Cardiac fibroblast (primary cell): ENCODE measurements around the gene GGTLC2.
"Not testable (repeated sequence)": the region's sequence is repeated elsewhere in the genome, so short reads cannot be mapped to it uniquely, and the experiment has no call there.

Source experiments
- DNase-seq, 2 donors: peaks; one replicate each; pipeline versions ENCODE4 v3.0.0 to v3.0.0-alpha.2; 2010; ENCODE audit warnings: low read depth in 2 of 2
- H3K4me3 ChIP-seq, 2 donors: replicated peaks in 1 of 2; 1 replicate in 1 of 2; 2 replicates in 1 of 2; pipeline ENCODE4 v1.5.1; 2011; ENCODE audit warnings: low read depth in 2 of 2, low read length in 2 of 2, mild to moderate bottlenecking in 2 of 2, moderate library complexity in 1 of 2
- TF ChIP-seq, protein P1 (sequence below): IDR thresholded peaks from one replicate; pipeline ENCODE4 v1.5.1; 2011; ENCODE audit warnings: low read depth, mild to moderate bottlenecking, low read length, inconsistent platforms

Gene GGTLC2

DNA sequence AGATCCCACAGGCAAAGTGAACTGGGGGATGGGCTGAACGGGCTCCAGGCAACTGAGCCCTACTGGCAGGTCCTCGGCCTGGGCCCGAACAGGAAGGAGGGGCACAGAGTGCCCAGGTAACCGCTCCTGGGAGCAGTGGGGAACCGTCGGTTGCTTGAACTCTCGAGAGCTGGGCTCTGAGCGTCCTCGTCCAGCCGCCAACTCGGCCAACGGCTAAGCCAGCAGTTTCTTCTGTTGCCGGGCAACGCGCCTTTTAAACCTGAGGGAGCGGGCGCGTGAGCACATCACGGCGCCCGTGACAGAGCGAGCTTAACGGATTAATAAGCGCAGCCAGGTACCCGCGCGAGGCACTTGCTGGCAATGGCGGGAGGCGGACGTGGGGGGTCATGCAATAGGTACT lies at the start of gene GGTLC2:
TSS of gene GGTLC2 (plus strand) at position 301 of the 400 bp plus-strand sequence. CDS start 1,732 bp downstream, outside the sequence.
- not testable (repeated sequence) for H3K4me3 ChIP-seq, DNase-seq

DNA sequence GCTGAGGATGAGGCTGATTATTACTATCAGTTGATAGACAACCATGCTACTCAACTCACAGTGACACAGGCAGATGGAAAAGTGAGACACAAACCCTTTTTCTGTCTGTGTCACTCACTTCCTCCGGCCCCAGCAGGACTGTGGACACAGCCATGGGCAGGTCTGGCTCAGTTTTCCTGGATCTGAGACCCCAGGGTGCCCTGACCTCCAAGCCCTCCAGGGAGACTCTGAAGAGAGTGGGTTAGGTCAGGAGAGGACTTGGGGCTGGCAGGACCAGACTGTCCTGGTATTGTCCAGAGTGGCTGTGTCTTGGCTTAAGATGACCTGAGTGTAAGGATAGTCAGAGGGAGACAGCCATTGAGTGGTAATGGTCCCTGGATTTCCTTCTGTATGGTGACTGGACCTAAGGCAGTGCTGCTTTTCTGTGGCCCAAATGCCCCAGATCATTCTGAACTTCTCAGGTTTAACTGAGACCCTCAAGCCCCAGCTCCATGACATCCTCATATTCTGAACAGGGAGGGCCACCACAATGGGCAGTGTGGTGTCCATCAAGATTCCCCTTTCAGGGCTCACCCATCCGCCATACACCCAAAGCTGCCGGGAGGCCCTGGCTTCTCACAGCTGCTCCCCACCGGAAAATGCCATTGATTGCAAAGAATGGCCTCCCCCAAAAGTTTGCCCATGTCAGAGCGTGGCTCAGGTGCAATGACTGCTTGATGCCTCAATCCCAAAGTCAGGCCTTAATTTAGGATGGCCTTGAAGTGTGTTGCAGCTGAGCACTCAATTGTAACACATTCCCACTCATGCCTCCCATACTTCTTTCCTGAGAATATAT lies 49.2 kb upstream of the GGTLC2 start:
- H3K4me3 ChIP-seq = no peak overlapping the region
- no peak for DNase-seq

DNA sequence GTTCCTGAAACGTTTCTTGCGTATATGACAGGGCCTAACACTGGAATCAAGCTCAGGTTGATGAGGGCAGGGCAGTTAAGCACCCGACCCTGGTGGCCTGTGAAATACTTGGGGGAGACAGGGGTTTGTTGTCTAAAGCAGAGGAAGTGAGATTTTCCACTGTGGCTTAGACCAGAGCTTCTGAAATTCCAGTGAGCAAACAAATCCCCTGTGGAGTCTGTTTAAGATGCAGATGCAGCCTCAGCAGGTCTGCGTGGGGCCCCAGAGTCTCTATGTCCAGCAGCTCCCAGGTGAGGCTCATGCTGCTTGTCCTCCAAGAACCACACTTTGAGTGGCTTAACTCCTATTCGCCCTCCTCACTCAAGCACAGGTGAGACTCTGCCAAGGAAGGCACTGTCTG lies 46.3 kb upstream of the GGTLC2 start:
- TF ChIP-seq, protein P1, sequence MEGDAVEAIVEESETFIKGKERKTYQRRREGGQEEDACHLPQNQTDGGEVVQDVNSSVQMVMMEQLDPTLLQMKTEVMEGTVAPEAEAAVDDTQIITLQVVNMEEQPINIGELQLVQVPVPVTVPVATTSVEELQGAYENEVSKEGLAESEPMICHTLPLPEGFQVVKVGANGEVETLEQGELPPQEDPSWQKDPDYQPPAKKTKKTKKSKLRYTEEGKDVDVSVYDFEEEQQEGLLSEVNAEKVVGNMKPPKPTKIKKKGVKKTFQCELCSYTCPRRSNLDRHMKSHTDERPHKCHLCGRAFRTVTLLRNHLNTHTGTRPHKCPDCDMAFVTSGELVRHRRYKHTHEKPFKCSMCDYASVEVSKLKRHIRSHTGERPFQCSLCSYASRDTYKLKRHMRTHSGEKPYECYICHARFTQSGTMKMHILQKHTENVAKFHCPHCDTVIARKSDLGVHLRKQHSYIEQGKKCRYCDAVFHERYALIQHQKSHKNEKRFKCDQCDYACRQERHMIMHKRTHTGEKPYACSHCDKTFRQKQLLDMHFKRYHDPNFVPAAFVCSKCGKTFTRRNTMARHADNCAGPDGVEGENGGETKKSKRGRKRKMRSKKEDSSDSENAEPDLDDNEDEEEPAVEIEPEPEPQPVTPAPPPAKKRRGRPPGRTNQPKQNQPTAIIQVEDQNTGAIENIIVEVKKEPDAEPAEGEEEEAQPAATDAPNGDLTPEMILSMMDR = no peak
- H3K4me3 ChIP-seq = no peak overlapping the region
- no peak for DNase-seq

More for the DNA sequence above, 49.2 kb upstream of the GGTLC2 start:
- TF ChIP-seq, protein P1 = no peak

DNA sequence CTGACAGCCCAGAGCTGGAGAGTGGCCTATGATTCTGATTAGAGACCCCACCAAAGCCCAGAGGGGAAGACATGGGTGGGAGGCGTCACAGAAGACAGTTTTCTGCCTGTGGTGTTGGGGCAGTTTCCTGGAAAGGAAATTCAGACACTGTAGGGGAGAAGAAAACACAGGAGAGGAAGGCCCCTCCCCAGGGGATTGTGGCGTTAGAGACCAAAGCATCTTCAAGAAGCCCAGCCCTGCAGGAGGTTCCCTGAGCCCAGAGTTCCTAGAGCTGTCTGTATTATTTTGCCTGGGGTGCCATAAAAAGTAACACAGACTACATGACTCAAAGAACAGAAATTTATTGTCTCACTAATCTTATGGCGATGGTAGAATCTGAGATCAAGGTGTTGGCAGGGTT lies 45.2 kb upstream of the GGTLC2 start:
- TF ChIP-seq, protein P1 = no peak
- H3K4me3 ChIP-seq = no peak overlapping the region
- DNase-seq = no peak

DNA sequence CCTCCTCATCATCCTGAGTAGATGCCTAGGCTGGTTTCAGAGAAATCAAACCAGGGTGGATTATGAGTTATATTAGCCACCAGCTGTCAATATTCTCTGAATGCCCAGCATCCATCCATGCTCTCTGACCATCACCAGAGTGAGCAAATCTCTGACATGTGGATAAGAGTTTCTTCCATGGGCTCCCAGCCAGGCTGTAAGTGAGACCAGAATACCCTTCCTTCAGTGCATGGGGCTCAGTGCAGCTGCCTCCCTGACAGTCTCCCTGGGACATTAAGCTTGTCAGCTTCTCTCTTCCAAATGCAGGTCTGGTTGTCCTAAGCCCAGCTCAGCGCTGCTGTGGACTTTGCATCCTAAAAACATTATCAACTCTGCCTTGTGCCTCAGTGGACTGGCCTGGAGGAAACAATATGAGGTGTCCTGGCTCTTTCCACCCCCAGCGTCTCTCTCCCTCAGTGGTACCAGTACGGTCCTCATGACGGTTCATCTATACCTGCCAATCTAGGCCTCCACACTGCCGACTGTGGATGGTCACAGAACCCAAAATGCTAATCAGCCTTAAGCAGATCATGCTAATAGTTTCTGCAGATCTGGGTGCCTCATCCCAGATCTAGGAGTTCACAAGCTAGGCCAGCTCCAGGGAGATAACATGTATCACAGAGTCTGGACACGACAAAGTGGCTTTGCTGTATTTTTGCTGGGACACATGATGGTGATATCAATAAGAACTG lies 43.7 kb upstream of the GGTLC2 start:
- no peak overlapping the region for H3K4me3 ChIP-seq
- TF ChIP-seq, protein P1 = no peak

DNA sequence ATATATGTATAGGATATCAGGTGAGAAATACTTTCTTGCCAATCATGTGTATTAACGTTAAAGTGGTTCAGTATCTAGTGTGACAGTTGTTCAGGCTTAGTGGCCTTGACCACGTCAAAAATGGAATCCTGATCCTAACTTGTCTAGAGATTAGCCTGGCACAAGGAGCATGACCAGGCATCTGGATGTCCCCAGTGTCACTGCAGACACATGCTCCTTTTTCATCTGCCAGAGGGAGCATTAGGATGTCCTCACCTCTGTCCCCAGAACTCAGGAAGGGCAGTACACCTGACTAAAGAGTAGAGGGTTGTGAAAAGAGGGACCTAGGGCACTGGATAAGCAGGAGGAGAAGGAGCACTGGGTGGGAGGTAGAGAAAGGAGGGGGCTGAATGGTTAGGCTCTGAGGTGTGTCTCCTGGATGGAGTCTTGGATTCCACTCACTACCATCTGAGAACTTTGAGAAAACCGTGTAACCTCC lies 40.9 kb upstream of the GGTLC2 start:
- no peak for DNase-seq
- TF ChIP-seq, protein P1 = no peak
- no peak overlapping the region for H3K4me3 ChIP-seq

More for the DNA sequence above, 43.7 kb upstream of the GGTLC2 start:
- DNase-seq = no peak
